IPS DF 6.9 (cell line): ENCODE results near the gene CRHBP.

Source experiments
- DNase-seq: peaks from one replicate; pipeline ENCODE4 v3.0.0-alpha.2; 2013; ENCODE audit warnings: low read depth, low spot score
- H3K27ac ChIP-seq: one replicate; pipeline ENCODE4 v1.5.1; 2013; ENCODE audit warnings: low read length, control low read depth
- H3K27me3 ChIP-seq: 2 replicates; pipeline ENCODE4 v1.6.1; 2013; ENCODE audit warnings: mild to moderate bottlenecking, low read length; ENCODE audit not compliant: control insufficient read depth, insufficient read depth
- H3K36me3 ChIP-seq: 2 replicates; pipeline ENCODE4 v1.6.1; 2013; ENCODE audit warnings: low read length; ENCODE audit not compliant: control insufficient read depth, insufficient read depth
- H3K4me1 ChIP-seq: 2 replicates; pipeline ENCODE4 v1.6.1; 2013; ENCODE audit warnings: low read length; ENCODE audit not compliant: control insufficient read depth, insufficient read depth
- H3K4me3 ChIP-seq: 2 replicates; pipeline ENCODE4 v1.5.1; 2013; ENCODE audit warnings: mild to moderate bottlenecking, low read length
- H3K9me3 ChIP-seq: 2 replicates; pipeline ENCODE4 v1.6.1; 2013; ENCODE audit warnings: low read length, inconsistent platforms; ENCODE audit not compliant: control insufficient read depth, insufficient read depth
- WGBS: extraction: QIAGEN DNeasy Blood & Tissue Kit; methylation state at CpG from one replicate; pipeline ENCODE4 v1.1.7; 2013; ENCODE audit warnings: mixed read lengths, missing lambda C conversion rate; ENCODE audit not compliant: insufficient read length, insufficient coverage; 5-methylcytosine and 5-hydroxymethylcytosine counted together

CRHBP gene

GRCh38 chr5:76958991-76959767, 6.3 kb downstream of the CRHBP start:
- peaks cover 1% of the 10 kb centered on the region; the same call in 1 of the 2 replicates for H3K4me1 ChIP-seq
- no CpG with 5 or more reads among the region's 5 CpGs for WGBS
- no peak for DNase-seq
- H3K9me3 ChIP-seq: no peaks in the 10 kb centered on the region
- peaks cover 10% of the 10 kb centered on the region; the same call in 1 of the 2 replicates for H3K27me3 ChIP-seq
- no peak overlapping the region for H3K27ac ChIP-seq
- no peak overlapping the region for H3K4me3 ChIP-seq
- H3K36me3 ChIP-seq: no peaks in the 10 kb centered on the region

DNA sequence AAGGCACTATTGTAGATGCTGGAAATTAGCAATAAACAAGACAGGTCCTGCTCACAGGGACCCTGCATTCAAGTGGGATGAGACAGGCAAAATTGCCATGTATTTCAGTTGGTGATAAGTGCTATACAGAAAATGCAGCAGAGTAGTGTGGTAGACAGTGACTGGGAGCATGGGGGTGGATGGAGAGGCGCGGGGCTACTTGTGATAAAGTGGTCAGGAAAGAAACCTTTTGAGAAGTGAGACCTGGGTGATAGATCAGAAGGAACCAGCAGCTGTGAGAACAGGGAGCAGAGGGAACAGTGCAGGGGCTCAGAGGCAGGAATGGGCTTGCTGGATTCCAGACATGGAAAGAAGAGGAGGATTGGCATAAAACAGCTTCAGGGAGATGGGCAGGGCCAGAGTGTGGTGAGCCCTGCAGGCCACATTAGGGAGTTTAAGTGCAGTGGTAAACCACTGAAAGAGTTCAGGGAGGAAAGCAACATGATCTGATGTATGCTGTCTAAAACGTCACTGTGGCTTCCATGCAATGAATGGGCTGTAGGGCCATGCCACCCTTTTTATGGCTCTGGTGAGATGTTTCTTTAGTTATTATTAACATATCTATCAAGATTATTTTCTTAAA, 7.3 kb downstream of the CRHBP start:
- Histone ChIP-seq H3K27me3 (peaks cover 3% of the 10 kb centered on the region; the same call in 1 of the 2 replicates), H3K4me1 (peaks cover 1% of the 10 kb centered on the region; the same call in 1 of the 2 replicates), H3K4me3 (no peak overlapping the region), H3K27ac (no peak overlapping the region), H3K36me3 (no peaks in the 10 kb centered on the region), H3K9me3 (no peaks in the 10 kb centered on the region)
- no peak for DNase-seq
- WGBS: no CpG with 5 or more reads among the region's 3 CpGs

- Histone ChIP-seq H3K36me3 (no peaks in the 10 kb centered on the region), H3K4me3 (no peak overlapping the region), H3K27me3 (no peaks in the 10 kb centered on the region), H3K9me3 (no peaks in the 10 kb centered on the region), H3K4me1 (no peaks in the 10 kb centered on the region), H3K27ac (no peak overlapping the region)
- no peak for DNase-seq
- no CpG with 5 or more reads among the region's 2 CpGs for WGBS
These were observed 11.2 kb downstream of the CRHBP start for GRCh38 chr5:76964060-76964459.

DNA sequence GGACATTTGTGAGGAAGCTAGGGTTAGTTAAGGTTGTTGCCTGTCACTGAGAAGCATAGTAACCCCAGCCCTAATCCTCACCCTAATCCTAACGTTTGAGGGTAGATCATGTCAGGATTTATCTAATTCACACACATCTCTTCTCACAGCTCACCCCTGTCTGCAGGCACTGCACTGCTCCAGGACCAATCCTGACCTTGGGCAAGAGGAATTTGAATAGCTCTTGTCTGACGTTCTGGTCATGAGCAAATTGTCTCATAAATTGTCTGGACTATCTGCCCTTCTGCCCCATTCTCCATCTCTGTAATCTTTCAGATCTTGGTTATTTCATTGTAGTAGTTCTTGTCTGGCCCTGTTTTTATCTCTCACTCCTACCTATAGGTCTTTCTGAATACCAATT, 18.7 kb downstream of the CRHBP start:
- Histone ChIP-seq H3K27ac (no peak overlapping the region), H3K9me3 (no peaks in the 10 kb centered on the region), H3K36me3 (no peaks in the 10 kb centered on the region), H3K27me3 (no peaks in the 10 kb centered on the region), H3K4me3 (no peak overlapping the region), H3K4me1 (no peaks in the 10 kb centered on the region)
- WGBS: no CpG with 5 or more reads among the region's 2 CpGs
- DNase-seq: no peak

- H3K4me1 ChIP-seq: no peaks in the 10 kb centered on the region
- no peaks in the 10 kb centered on the region for H3K36me3 ChIP-seq
- no peaks in the 10 kb centered on the region for H3K27me3 ChIP-seq
- H3K4me3 ChIP-seq: no peak overlapping the region
- no peaks in the 10 kb centered on the region for H3K9me3 ChIP-seq
- no peak for DNase-seq
- H3K27ac ChIP-seq: no peak overlapping the region
- no CpG with 5 or more reads among the region's 2 CpGs for WGBS
These were observed 19.8 kb downstream of the CRHBP start for GRCh38 chr5:76972689-76973088.

- H3K27ac ChIP-seq: no peak overlapping the region
- H3K27me3 ChIP-seq: no peaks in the 10 kb centered on the region
- no peaks in the 10 kb centered on the region for H3K9me3 ChIP-seq
- WGBS: no CpG with 5 or more reads among the region's 2 CpGs
- H3K4me1 ChIP-seq: no peaks in the 10 kb centered on the region
- no peaks in the 10 kb centered on the region for H3K36me3 ChIP-seq
- H3K4me3 ChIP-seq: no peak overlapping the region
- DNase-seq: no peak
These were observed 21.9 kb downstream of the CRHBP start for GRCh38 chr5:76974785-76975184.

GRCh38 chr5:76978869-76979268, 26.0 kb downstream of the CRHBP start:
- no peaks in the 10 kb centered on the region for H3K36me3 ChIP-seq
- no peaks in the 10 kb centered on the region for H3K27me3 ChIP-seq
- no peak overlapping the region for H3K4me3 ChIP-seq
- H3K4me1 ChIP-seq: no peaks in the 10 kb centered on the region
- no peak for DNase-seq
- no CpG with 5 or more reads among the region's 2 CpGs for WGBS
- no peak overlapping the region for H3K27ac ChIP-seq
- no peaks in the 10 kb centered on the region for H3K9me3 ChIP-seq

DNA sequence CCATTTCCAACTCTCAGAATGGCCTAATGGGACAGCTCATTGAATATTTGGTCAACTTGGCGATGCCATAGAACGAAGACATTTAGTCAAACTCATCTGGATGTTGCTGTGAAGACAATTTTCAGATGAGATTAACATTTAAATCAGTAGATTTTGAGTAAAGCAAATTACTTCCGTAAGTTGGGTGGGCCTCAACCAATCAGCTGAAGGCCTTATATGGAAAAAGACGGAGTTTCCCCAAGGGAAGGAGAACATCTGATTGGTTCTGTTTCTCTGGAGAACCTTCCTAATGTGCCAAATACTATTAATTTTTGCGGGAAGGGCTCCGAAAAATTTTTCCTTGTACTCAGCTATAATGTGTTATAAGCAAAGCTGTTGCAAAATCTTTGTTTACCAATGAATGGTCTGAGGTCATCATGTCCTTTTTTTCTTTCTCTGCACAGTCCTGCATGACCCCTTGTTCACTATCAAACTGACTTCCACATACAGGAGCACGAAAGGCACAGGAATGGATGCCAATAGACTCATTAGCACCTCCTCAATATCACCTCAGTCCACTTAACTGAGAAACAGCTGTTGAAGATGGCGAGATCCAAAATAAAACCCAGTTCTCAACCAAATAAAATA, 27.8 kb downstream of the CRHBP start:
- H3K4me1 ChIP-seq: no peaks in the 10 kb centered on the region
- H3K27me3 ChIP-seq: no peaks in the 10 kb centered on the region
- no peak for DNase-seq
- WGBS: no CpG with 5 or more reads among the region's 8 CpGs
- H3K27ac ChIP-seq: no peak overlapping the region
- H3K36me3 ChIP-seq: no peaks in the 10 kb centered on the region
- no peak overlapping the region for H3K4me3 ChIP-seq
- no peaks in the 10 kb centered on the region for H3K9me3 ChIP-seq

- no CpG with 5 or more reads among the region's 2 CpGs for WGBS
- no peak for DNase-seq
- Histone ChIP-seq H3K36me3 (no peaks in the 10 kb centered on the region), H3K27ac (no peak overlapping the region), H3K4me3 (no peak overlapping the region), H3K27me3 (no peaks in the 10 kb centered on the region), H3K9me3 (no peaks in the 10 kb centered on the region), H3K4me1 (no peaks in the 10 kb centered on the region)
These were observed 29.6 kb downstream of the CRHBP start for GRCh38 chr5:76982450-76982849.

- no peaks in the 10 kb centered on the region for H3K36me3 ChIP-seq
- no peaks in the 10 kb centered on the region for H3K9me3 ChIP-seq
- no peak for DNase-seq
- no peaks in the 10 kb centered on the region for H3K4me1 ChIP-seq
- WGBS: no CpG with 5 or more reads among the region's 3 CpGs
- H3K27me3 ChIP-seq: no peaks in the 10 kb centered on the region
- no peak overlapping the region for H3K4me3 ChIP-seq
- H3K27ac ChIP-seq: no peak overlapping the region
These were observed 30.6 kb downstream of the CRHBP start for GRCh38 chr5:76983468-76983867.
